M059J (cell line): Measurements from ENCODE around the gene KRTAP10-8. TPM values are rescaled to one million over a fixed set of nuclear protein-coding genes. Genes with fewer than 3 reads are reported as not detected.
A peak's percentile ranks its signal among the peaks of the same experiment; 100 is the strongest.
"Not testable (repeated sequence)": the region's sequence is repeated elsewhere in the genome, so short reads cannot be mapped to it uniquely, and the experiment has no call there.

Source experiments
- DNase-seq: peaks from one replicate; pipeline ENCODE4 v3.0.0-alpha.2; 2012; ENCODE audit warnings: low read depth
- total RNA-seq: library from RNA; depleted of rRNA; stranded (reverse); fragments of >200 nt; shearing (Covaris generic); gene quantifications from 2 replicates; pipeline ENCODE4 v1.2.3, GENCODE V29; 2014

The KRTAP10-8 gene
- total RNA-seq, 1 experiment from 2014 or later = not detected

- DNase-seq = no peak
These were observed 32.6 kb upstream of the KRTAP10-8 start for GRCh38 chr21:44579056-44579832.

- DNase-seq = no peak
These were observed 32.1 kb upstream of the KRTAP10-8 start for GRCh38 chr21:44579833-44580144.

GRCh38 chr21:44580231-44580821 is 31.6 kb upstream of the KRTAP10-8 start, which contains the start of gene KRTAP10-5:
Gene KRTAP10-5 (minus strand): TSS chr21:44580604. CDS start chr21:44580578, 26 bp downstream.
- not testable (repeated sequence) for DNase-seq

- DNase-seq = no peak
These were observed 30.7 kb upstream of the KRTAP10-8 start for GRCh38 chr21:44581158-44581557.

GRCh38 chr21:44582055-44582454 is 29.8 kb upstream of the KRTAP10-8 start:
- DNase-seq = no peak

- DNase-seq = no peak
These were observed 28.6 kb upstream of the KRTAP10-8 start for GRCh38 chr21:44583089-44583799.

GRCh38 chr21:44583800-44584147 is 28.1 kb upstream of the KRTAP10-8 start:
- no peak for DNase-seq

- no peak for DNase-seq
These were observed 26.0 kb upstream of the KRTAP10-8 start for GRCh38 chr21:44585892-44586291.

- DNase-seq = no peak
These were observed 22.8 kb upstream of the KRTAP10-8 start for GRCh38 chr21:44589094-44589493.

GRCh38 chr21:44589586-44590305 is 22.1 kb upstream of the KRTAP10-8 start:
- no peak for DNase-seq

- no peak for DNase-seq
These were observed 21.6 kb upstream of the KRTAP10-8 start for GRCh38 chr21:44590311-44590721.

GRCh38 chr21:44590897-44591800 is 20.7 kb upstream of the KRTAP10-8 start:
- DNase-seq = not testable (repeated sequence)

- not testable (repeated sequence) for DNase-seq
These were observed 20.1 kb upstream of the KRTAP10-8 start for GRCh38 chr21:44591801-44592130.

- DNase-seq = no peak
These were observed 19.2 kb upstream of the KRTAP10-8 start, which contains the start of gene KRTAP10-6 for GRCh38 chr21:44592446-44593311. Gene KRTAP10-6 (minus strand): TSS chr21:44592505. CDS start chr21:44592484, 21 bp downstream.

GRCh38 chr21:44593598-44594405 is 18.1 kb upstream of the KRTAP10-8 start:
- DNase-seq = no peak

GRCh38 chr21:44594406-44594916 is 17.4 kb upstream of the KRTAP10-8 start:
- DNase-seq = no peak

- DNase-seq = no peak
These were observed 16.4 kb upstream of the KRTAP10-8 start for GRCh38 chr21:44595524-44595923.

GRCh38 chr21:44596068-44596725 is 15.7 kb upstream of the KRTAP10-8 start:
- DNase-seq = peak; percentile 12
